Measurements from ENCODE around the gene NRDE2.
"Not testable (repeated sequence)": the region's sequence is repeated elsewhere in the genome, so short reads cannot be mapped to it uniquely, and the experiment has no call there.

The NRDE2 gene

DNA sequence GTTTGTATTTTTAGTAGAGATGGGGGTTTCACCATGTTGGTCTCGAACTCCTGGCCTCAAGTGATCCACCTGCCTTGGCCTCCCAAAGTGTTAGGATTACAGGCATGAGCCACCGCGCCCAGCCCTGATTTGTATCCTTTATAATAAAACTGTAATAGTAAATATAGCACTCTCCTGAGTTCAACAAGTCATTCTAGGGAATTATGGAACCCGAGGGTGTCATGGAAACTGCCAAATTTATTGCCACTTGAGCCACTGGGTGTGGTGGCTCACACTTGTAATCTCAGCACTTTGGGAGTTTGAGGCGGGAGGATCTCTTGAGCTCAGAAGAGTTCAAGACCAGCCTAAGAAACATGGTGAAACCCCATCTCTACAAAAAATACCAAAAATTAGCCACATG lies 9.5 kb upstream of the NRDE2 start:
- not testable (repeated sequence) for DNase-seq

- DNase-seq, result no peak
Observed at GRCh38 chr14:90336985-90337384, 5.2 kb upstream of the NRDE2 start.

DNA sequence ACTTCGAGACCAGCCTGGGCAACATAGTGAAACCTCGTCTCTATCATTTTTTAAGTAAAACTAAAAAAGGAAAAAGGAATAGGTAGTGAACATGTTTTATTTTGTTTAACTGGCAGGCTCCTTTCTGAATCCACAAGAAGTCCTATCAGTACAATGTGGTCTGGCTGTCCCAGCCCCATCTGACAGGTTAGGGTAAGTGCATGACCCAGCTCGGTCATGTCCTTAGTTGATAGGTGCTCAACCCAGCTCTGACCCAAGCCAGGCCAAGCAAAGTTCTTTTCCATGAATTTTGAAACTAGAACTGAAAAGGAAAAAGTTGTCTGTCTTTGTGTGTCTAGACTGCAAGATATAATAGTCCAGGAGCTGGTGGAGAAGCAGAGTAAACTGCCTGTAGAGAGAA lies 4.7 kb upstream of the NRDE2 start:
- DNase-seq, result no peak

DNA sequence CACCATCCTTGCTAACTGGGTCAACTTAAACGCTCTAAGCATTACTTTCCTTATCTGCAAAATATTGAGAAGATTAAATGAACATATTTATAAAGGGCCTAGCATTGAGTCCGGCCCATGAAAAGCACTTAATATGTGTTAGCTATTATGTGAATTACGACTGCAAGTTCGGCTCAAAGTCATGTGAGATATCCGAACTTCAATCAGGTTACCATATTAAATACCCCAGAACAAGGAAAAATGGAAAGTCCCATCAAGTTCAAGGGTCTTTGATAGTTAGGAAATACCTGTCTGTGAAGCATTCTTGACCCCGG lies 487 bp upstream of the NRDE2 start:
- no peak for DNase-seq

- DNase-seq, result no peak
Observed at GRCh38 chr14:90330203-90331196, 1.2 kb downstream of the NRDE2 start.

DNA sequence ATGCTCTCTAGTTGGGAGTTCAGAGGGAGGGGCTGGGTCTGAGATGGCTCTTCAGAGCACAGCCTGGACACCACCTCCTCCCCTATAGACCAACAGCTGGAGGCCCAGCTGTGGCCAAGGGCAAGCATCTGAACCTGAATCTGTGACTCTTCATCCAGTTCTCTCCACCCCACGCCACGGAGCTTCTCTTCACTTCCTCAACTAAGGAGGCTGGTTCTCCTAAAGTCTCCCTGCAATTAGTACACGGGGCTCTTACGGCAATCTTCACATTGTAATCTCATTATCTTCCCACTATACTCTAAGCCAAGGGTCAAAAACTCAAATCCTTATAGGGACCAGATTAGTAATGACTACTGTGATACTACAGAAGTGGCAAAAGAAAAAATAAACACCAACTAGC lies 9.8 kb downstream of the NRDE2 start:
- DNase-seq, result peak; percentile 49 to 59

- DNase-seq, result no peak
Observed at GRCh38 chr14:90319634-90320541, 11.9 kb downstream of the NRDE2 start.

DNA sequence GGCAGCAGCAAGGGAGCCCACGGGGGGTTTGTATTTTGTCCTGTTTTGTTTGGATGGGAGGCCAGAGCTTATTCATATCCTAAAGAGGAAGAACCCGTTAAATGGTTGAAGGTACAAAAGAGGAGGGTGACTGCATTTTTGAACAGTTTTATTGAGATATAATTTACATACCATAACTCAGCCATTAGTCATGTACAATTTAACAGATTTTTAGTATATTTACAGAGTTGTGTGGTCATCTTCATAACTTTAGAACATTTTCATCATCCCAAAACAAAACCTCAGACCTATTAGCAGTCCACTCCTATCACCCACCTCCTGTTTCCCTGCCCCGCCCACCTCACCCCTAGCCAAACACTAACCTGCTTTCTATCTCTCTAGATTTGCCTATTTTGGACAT lies 12.6 kb downstream of the NRDE2 start:
- no peak for DNase-seq

GRCh38 chr14:90318016-90318415 lies 13.7 kb downstream of the NRDE2 start:
- DNase-seq, result no peak

- DNase-seq, result peak in 1 of 2 donors; percentile 68
Observed at GRCh38 chr14:90317286-90317685, 14.5 kb downstream of the NRDE2 start.

DNA sequence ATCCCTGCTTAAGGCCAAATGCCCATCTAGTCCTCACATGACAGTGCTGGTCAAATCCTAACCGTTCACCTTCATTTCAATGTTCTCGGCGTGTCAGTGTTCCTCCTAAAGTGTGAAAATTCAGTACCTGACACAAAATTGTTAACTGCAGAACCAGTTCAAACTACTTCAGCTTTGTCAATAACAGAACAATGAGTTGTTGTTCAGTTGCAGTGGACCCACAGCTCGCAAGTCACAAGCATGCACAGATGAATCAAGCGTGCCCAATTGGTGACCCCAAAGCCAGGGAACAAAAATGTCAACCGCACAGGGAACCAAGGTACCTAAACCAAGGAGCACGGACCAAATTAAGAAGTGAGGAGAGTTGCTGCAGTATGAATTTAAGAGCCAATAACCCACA lies 23.2 kb downstream of the NRDE2 start:
- DNase-seq, result no peak

DNA sequence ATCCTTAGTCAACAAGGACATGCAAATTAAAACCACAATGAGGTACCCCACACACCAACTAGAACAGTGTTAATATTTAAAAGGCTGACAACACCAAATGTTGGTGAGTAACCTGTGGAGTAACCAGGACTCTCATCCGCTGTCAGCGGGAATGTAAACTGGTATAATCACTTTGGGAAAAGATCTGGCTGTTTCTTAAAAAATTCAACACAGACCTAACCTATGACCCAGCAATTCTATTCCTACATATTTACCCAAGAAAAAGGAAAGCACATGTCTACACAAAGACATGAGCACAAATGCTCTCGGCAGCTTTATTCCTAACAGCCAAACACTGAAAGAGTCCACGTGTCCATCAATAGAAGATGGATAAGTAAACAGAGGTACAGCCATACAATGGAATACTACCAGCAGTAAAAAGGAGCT lies 26.6 kb downstream of the NRDE2 start:
- DNase-seq, result no peak

DNA sequence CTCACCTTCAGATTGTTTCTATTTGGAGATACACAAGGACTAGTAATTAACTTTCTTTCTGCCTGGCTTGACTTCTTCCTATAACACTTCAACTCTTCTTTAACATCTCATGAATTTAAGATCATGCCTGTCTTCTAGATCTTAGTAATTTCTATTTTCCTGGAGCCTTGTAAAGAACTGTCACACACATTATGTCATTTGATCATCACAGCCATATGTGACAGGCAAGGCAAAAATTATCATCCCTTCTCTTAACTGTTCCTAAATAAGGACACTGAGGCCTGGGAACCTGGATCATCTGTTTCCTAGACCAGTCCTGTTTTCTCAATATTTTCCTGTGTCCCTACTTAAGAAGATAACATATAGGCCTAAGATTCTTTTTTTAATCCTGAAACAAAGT lies 27.2 kb downstream of the NRDE2 start:
- no peak for DNase-seq

DNA sequence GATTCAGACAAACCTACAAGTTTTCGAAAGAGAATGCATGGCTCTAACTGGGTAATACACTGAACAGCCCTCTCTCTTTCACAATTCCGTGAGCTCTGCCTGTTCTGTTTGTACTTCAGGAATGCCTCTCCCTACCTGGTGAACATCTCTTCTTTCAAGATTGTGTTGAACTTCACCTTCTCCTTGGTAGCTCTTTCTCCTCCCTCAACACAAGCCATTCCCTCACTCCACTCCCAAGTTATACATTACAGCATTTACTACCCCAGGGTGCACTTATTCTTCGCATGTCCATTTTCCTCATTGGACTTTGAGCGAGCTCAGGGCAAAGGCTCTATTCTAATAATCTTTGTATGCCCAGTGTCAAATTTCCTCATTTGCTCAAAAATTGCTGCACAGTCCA lies 28.3 kb downstream of the NRDE2 start:
- DNase-seq, result no peak

DNA sequence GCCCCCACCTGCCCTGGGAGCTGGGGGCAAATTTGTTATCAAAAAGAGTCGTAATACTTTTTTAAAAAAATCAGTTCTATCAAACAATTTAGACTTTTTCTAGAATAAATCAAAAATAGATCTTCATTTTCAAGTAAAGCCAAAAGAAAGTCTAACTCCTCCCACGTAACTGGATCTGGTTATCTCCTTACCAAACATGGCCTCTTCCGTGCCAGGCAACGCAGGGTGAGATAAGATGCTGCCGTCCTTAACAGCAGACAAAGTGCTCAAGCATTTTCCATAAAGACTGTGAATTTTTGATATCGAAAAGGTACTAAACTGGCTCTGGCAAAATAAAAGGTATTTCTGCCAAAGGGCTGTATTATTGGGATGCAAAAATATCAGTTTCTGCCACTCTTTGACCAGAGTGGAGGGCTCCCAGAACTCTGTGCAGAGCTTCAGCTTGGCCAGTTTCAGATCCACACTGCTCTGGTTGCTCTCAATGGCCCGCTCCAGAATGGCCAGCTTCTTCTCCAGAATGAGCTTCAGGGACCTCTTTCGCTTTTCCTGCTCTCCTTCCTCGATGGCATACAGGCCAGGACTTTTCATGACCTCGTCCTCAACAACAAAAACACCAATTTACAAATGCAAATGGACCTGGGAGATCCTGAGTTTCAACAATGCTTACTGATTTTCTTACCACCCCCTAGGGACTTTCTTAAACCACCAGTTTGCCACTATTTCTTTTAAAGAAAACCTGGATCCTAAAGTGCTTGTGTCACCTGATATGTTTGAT lies 29.0 kb downstream of the NRDE2 start:
- no peak for DNase-seq

DNA sequence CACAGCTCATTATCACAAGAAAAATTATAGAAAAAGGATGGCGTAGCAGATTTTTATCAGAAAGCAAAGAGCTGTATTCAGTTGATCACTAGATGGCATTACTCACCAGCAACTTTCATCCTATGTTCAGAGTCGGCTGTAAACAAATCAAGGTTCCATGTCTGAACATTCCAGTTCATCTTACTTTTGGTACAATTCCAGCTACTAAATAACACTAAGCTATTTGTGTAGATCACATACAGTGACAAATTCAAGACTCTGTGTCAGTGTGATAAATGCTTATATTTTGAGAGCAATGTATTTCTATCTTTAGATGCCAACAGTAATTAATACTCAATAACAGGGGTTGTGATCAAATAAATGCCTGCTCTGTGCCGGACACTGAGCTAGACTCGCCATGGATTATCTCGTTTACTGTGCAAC lies 30.1 kb downstream of the NRDE2 start:
- peak; percentile 34 to 43 for DNase-seq

- DNase-seq, result no peak
Observed at GRCh38 chr14:90301122-90301521, 30.6 kb downstream of the NRDE2 start.

- peak; percentile 37 to 58 for DNase-seq
Observed at GRCh38 chr14:90300611-90301047, 31.1 kb downstream of the NRDE2 start.

DNA sequence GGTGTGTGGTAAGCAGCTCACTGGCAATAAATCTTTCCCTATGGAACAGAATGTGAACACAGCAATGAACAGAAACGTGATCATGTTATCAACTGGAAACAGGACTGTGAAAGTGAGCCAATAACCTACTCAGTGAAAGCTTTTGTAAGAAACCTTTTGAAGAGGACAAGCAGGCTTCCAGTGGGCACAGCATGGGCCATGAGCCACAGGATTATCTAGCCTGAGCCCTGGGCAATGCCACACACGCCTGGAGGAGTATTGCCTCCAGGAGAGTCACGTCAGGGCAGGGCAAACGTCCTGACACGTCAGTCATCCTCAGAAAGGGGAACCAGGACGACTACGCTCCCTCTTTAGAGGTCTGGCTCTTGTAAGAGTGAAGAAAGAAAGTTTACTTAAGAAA lies 32.3 kb downstream of the NRDE2 start:
- peak; percentile 89 for DNase-seq

- DNase-seq, result peak in 1 of 2 donors; percentile 41
Observed at GRCh38 chr14:90297876-90298629, 33.7 kb downstream of the NRDE2 start.

DNA sequence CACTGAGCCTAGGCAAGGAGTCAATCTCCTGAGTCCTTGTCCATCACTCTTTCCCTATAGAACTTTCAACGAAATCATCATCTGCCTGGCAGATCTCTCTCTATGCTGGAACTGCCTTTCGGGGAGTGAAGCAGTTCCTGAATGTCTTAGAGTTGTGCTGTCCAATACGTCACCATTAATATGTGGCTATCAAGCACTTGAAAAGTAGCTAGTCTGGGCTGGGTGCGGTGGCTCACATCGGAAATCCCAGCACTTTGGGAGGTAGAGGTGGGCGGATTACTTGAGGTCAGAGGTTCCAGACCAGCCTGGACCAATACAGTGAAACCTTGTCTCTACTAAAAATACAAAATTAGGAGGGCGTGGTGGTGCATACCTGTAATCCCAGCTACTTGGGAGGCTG lies 35.1 kb downstream of the NRDE2 start:
- peak in 1 of 2 donors; percentile 37 for DNase-seq
